ENCODE data around the gene HIF3A.
"Not testable (repeated sequence)": the region's sequence is repeated elsewhere in the genome, so short reads cannot be mapped to it uniquely, and the experiment has no call there.

HIF3A gene

DNA sequence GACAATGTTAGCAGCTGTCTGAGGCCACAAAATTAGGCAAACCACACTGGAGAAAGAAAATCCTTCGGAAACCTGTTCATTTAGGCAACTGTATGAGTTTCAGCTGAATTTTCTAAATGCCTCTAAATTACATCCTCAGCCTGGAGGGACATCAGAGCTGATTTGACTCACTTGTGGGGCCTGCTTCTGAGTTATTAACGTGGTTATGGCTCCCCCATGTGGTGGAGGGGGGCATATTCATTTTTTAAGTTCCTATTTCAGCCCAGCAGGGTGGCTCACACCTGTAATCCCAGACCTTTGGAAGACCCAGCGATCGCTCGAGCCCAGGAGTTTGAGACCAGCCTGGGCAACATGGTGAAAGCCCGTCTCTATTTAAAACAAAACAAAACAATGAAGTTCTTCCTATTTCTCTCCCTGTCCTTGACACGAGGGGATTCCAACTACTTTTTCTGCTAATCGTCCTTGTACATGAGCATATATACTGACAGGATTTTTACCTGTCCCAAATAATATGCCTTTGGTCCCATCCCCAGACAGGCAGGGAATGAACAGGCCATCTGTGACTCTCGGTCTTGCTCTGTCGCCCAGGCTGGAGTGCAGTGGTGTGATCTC is 31.5 kb upstream of the HIF3A start:
- TF ChIP-seq, protein P1, sequence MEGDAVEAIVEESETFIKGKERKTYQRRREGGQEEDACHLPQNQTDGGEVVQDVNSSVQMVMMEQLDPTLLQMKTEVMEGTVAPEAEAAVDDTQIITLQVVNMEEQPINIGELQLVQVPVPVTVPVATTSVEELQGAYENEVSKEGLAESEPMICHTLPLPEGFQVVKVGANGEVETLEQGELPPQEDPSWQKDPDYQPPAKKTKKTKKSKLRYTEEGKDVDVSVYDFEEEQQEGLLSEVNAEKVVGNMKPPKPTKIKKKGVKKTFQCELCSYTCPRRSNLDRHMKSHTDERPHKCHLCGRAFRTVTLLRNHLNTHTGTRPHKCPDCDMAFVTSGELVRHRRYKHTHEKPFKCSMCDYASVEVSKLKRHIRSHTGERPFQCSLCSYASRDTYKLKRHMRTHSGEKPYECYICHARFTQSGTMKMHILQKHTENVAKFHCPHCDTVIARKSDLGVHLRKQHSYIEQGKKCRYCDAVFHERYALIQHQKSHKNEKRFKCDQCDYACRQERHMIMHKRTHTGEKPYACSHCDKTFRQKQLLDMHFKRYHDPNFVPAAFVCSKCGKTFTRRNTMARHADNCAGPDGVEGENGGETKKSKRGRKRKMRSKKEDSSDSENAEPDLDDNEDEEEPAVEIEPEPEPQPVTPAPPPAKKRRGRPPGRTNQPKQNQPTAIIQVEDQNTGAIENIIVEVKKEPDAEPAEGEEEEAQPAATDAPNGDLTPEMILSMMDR (IDR thresholded peaks at IDR 0.05; ENCODE audit: extremely low read depth, missing control alignments) = peak; percentile 69
- peak; percentile 71 for DNase-seq (ENCODE audit: low spot score)

DNA sequence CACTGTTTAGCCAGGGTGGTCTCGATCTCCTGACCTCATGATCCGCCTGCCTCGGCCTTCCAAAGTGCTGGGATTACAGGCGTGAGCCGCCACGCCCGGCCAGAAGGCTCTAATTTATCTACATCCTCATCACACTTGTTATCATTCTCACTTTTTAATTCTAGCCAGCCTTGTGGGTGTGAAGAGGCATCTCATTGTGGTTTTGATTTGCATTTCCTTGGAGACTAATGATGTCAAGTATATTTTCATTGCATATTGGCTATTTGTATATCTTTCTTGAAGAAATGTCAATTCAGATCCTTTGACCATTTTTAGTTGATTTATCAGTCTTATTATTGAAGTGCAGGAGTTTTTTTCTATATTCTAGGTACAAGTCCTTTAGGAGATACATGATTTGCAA is 27.7 kb upstream of the HIF3A start:
- TF ChIP-seq, protein P1 (IDR thresholded peaks at IDR 0.05; ENCODE audit: extremely low read depth, missing control alignments) = no peak
- DNase-seq (ENCODE audit: low spot score) = no peak

DNA sequence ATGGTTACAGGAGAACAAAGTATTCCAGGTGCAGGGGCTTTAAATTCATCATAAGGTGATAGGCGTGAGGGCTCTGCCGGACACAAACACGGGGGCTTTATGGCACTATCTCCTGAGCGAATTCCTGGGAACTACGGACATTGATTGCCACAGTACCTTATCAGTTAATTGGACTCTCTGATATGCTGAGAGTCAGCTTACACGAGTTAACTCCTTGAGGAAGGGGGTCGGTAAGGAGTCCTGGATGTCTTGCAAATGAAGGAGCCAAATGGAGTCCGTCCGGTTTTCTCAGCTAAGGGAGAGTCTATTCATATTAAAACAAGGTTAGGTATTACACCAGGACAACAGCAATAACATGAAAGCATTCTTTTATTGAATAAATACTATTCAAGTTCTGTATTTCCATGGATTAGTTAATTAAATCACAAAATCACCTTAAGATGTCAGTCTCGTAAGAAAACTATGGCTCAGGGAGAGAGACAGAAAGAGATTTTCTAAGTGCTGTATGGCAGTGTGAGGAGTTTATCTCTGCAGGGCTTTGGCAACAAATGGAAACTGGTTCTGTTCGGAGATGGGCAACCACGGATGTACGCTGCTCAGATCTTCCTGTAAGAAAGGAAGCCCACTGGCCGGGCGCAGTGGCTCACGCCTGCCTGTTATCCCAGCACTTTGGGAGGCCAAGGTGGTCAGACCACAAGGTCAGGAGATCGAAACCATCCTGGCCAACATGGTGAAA is 26.2 kb upstream of the HIF3A start:
- no peak for DNase-seq (ENCODE audit: low spot score)
- TF ChIP-seq, protein P1 (IDR thresholded peaks at IDR 0.05; ENCODE audit: extremely low read depth, missing control alignments) = no peak

DNA sequence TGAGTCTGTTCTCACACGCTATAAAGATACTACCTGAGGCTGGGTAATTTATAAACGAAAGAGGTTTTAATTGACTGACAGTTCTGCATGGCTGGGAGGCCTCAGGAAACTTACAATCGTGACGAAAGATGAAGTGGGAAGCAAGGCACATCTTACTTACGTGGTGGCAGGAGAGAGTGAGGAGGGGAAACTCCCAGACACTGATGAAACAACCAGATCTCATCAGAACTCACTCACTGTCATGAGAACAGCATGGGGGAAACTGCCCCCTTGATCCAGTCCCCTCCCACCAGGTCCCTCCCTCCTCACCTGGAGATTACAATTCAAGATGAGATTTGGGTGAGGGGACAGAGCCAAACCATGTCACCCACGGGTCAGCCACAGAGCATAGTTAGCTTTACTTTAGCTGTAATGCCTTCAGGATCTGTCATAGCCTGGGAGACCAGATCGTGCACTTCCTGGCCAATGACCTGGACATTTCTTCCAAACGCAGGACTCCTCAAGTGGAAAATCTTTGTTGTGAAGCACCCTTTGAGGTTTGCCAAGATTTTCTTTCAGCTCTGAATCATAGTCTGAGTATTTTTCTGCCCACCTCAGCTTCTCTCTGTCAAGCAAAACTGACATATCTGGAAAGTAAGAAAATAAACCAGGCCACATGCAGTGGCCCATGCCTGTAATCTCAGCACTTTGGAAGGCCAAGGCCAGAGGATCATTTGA is 25.2 kb upstream of the HIF3A start:
- DNase-seq (ENCODE audit: low spot score) = no peak
- TF ChIP-seq, protein P1 (IDR thresholded peaks at IDR 0.05; ENCODE audit: extremely low read depth, missing control alignments) = no peak

DNA sequence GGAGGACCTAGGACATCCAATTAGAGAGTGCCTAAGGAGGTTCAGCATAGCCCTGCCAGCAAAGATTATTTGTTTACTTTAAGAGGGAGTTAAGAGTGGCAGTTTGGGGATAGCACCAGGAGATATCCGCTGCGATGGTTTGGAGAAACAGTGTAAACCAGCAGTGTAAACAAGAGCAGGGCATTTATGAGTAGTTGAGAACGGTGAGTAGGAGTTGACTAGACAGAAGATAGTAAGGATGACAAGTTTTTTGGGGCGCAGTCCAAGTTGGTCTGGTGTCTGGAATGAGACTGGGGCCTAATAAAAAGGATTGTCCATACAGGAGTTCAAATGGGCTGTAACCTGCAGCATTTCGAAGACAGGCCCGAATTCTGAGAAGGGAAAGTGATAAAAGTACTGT is 22.9 kb upstream of the HIF3A start:
- DNase-seq (ENCODE audit: low spot score) = not testable (repeated sequence)

DNA sequence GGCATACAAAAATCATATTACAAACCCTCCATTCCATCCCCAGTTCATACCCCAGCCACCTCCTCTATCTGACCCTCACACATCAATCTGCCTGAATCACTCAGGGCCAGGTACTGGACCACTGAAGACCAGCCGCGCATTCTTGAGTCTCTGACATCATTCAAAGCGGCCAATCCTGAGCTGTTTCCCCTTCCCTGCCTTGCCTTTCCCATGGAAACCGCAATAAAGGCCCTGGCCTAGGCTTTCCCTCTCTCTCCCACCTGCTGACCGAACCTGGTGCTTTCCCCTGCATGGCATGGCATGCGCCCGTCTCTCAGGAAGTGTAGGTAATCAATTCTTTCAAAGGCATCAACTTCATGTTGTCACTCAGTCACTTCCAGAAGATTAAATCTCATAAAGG is 17.7 kb upstream of the HIF3A start:
- DNase-seq (ENCODE audit: low spot score) = no peak
- TF ChIP-seq, protein P1 (IDR thresholded peaks at IDR 0.05; ENCODE audit: extremely low read depth, missing control alignments) = no peak

DNA sequence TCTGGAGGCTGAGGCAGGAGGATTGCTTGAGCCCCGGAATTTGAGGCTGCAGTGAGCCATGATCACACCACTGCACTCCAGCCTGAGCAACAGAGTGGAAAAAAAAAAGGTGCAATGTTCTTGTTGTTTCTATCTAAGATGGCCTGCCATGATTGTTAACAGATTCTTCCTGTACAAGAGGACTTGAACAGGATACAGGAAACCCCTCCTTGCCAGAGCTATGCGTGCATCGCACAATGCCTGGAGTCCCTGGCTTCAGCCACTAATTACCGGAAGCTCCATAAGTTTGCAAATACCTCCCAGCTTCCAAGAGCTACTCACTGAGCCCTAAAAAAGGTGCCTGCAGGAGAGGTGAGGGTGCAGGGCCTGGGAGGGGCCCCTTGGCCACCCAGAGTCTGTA is 13.1 kb upstream of the HIF3A start:
- TF ChIP-seq, protein P1 (IDR thresholded peaks at IDR 0.05; ENCODE audit: extremely low read depth, missing control alignments) = no peak
- DNase-seq (ENCODE audit: low spot score) = no peak

All from GM20000 (cell line).